Activated CD4-positive, CD25-positive, alpha-beta regulatory T cell treated with anti-CD3 and anti-CD28 coated beads, Interleukin-2, amount 50 U/mL, for 24 hours (primary cell): ENCODE results near the gene RPS15.

Experiments used
- ATAC-seq, 2 donors: fragments of 150-1000 bp; cut with Tn5 transposase; one replicate each; pipeline ENCODE4 v1.10.0; 2021; ENCODE audit warnings: mild to moderate bottlenecking in 1 of 2, moderate library complexity in 1 of 2

RPS15 gene

GRCh38 chr19:1420590-1420989 is 17.6 kb upstream of the RPS15 start:
- no peak for ATAC-seq

GRCh38 chr19:1421218-1421957 is 16.8 kb upstream of the RPS15 start:
- no peak for ATAC-seq

- ATAC-seq, result no peak
Observed at GRCh38 chr19:1421958-1422305, 16.3 kb upstream of the RPS15 start.

- ATAC-seq, result no peak
Observed at GRCh38 chr19:1422360-1422759, 15.8 kb upstream of the RPS15 start.

GRCh38 chr19:1422943-1423342 is 15.3 kb upstream of the RPS15 start:
- no peak for ATAC-seq

- ATAC-seq, result no peak
Observed at GRCh38 chr19:1423436-1424191, 14.6 kb upstream of the RPS15 start.

GRCh38 chr19:1424192-1424955 is 13.8 kb upstream of the RPS15 start:
- no peak for ATAC-seq

GRCh38 chr19:1425102-1425837 is 12.9 kb upstream of the RPS15 start:
- ATAC-seq, result no peak

GRCh38 chr19:1425902-1426301 is 12.3 kb upstream of the RPS15 start:
- ATAC-seq, result no peak

GRCh38 chr19:1426736-1427135 is 11.5 kb upstream of the RPS15 start:
- ATAC-seq, result no peak

GRCh38 chr19:1427221-1427920 is 10.8 kb upstream of the RPS15 start:
- no peak for ATAC-seq

- no peak for ATAC-seq
Observed at GRCh38 chr19:1428738-1429391, 9.3 kb upstream of the RPS15 start.

GRCh38 chr19:1429750-1430149 is 8.4 kb upstream of the RPS15 start:
- no peak for ATAC-seq

GRCh38 chr19:1430246-1430645 is 8.0 kb upstream of the RPS15 start:
- ATAC-seq, result no peak

GRCh38 chr19:1431759-1432506 is 6.3 kb upstream of the RPS15 start:
- no peak for ATAC-seq

- no peak for ATAC-seq
Observed at GRCh38 chr19:1432507-1432887, 5.7 kb upstream of the RPS15 start.

GRCh38 chr19:1433119-1434039 is 4.8 kb upstream of the RPS15 start:
- no peak for ATAC-seq

- ATAC-seq, result no peak
Observed at GRCh38 chr19:1434040-1434366, 4.2 kb upstream of the RPS15 start.

GRCh38 chr19:1434577-1435060 is 3.6 kb upstream of the RPS15 start:
- no peak for ATAC-seq
